ENCODE results near the gene RSL1D1. TPM values are rescaled to one million over a fixed set of nuclear protein-coding genes. Genes with fewer than 3 reads are reported as not detected.
"Not testable (repeated sequence)": the region's sequence is repeated elsewhere in the genome, so short reads cannot be mapped to it uniquely, and the experiment has no call there.

RSL1D1 gene
- polyA plus RNA-seq, 1 donor, result 342 TPM

GRCh38 chr16:11797166-11797956 is 54.0 kb downstream of the RSL1D1 start, which contains the start of gene ZC3H7A:
TSS of gene ZC3H7A (minus strand) at chr16:11797258. CDS start at chr16:11782354, 14,904 bp downstream.
- peak; percentile 81 for DNase-seq (ENCODE audit: low read depth)

GRCh38 chr16:11796227-11797165 is 54.8 kb downstream of the RSL1D1 start:
- no peak for DNase-seq (ENCODE audit: low read depth)

- DNase-seq (ENCODE audit: low read depth), result no peak
These were observed 55.5 kb downstream of the RSL1D1 start for GRCh38 chr16:11795887-11796226.

GRCh38 chr16:11794996-11795886 is 56.1 kb downstream of the RSL1D1 start:
- DNase-seq (ENCODE audit: low read depth), result no peak

- no peak for DNase-seq (ENCODE audit: low read depth)
These were observed 56.9 kb downstream of the RSL1D1 start for GRCh38 chr16:11794447-11794846.

GRCh38 chr16:11793840-11794239 is 57.5 kb downstream of the RSL1D1 start:
- no peak for DNase-seq (ENCODE audit: low read depth)

- DNase-seq (ENCODE audit: low read depth), result no peak
These were observed 58.7 kb downstream of the RSL1D1 start for GRCh38 chr16:11792410-11793241.

GRCh38 chr16:11791144-11791828 is 60.1 kb downstream of the RSL1D1 start:
- DNase-seq (ENCODE audit: low read depth), result no peak

- DNase-seq (ENCODE audit: low read depth), result no peak
These were observed 62.4 kb downstream of the RSL1D1 start for GRCh38 chr16:11788914-11789313.

GRCh38 chr16:11784980-11785599 is 66.3 kb downstream of the RSL1D1 start:
- DNase-seq (ENCODE audit: low read depth), result not testable (repeated sequence)

GRCh38 chr16:11784381-11784780 is 67.0 kb downstream of the RSL1D1 start:
- DNase-seq (ENCODE audit: low read depth), result not testable (repeated sequence)

- no peak for DNase-seq (ENCODE audit: low read depth)
These were observed 67.3 kb downstream of the RSL1D1 start for GRCh38 chr16:11784038-11784369.

Other genes starting within 250 kb of the RSL1D1 start
- gene SNN, start 183.1 kb downstream of the RSL1D1 start, polyA plus RNA-seq (ENCODE audit: insufficient read length), result 24.7 TPM
- gene TXNDC11, start 108.7 kb downstream of the RSL1D1 start, polyA plus RNA-seq (ENCODE audit: insufficient read length), result 19.4 TPM
- gene ZC3H7A, start 54.3 kb downstream of the RSL1D1 start, polyA plus RNA-seq (ENCODE audit: insufficient read length), result 45.9 TPM
- 79.9 TPM for gene GSPT1, start 64.4 kb upstream of the RSL1D1 start, polyA plus RNA-seq (ENCODE audit: insufficient read length)
- gene NPIPB2, start 90.5 kb upstream of the RSL1D1 start, polyA plus RNA-seq (ENCODE audit: insufficient read length), result 5.1 TPM
- gene TNFRSF17, start 113.7 kb upstream of the RSL1D1 start, polyA plus RNA-seq (ENCODE audit: insufficient read length), result 0.19 TPM
- 6.7 TPM for gene SNX29, start 125.2 kb upstream of the RSL1D1 start, polyA plus RNA-seq (ENCODE audit: insufficient read length)

All from forelimb muscle (tissue), 1 donor.